NCI-H1105 (cell line): ENCODE results near the gene ABLIM3.

Experiments
- DNase-seq: peaks from one replicate; lab custom pipeline; 2025; lab: John Stamatoyannopoulos, UW

Gene ABLIM3

DNA sequence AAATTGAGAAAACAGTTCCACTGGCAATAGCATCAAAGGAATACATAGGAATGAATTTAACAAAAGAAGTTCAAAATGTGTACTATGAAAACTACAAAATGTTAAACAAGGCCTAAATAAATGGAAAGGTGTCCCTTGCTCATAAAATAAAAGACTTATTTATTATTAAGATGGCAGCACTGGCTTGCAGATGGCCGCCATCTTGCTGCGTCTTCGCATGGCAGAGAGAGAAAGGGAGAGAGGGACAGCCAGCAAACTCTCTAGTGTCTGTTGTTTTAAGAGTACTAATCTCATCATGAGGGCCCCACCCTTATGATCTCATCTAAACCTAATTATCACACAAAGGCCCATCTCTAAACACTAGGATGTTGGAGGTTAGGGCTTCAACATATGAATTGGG is 47.1 kb downstream of the ABLIM3 start:
- no peak for DNase-seq

DNA sequence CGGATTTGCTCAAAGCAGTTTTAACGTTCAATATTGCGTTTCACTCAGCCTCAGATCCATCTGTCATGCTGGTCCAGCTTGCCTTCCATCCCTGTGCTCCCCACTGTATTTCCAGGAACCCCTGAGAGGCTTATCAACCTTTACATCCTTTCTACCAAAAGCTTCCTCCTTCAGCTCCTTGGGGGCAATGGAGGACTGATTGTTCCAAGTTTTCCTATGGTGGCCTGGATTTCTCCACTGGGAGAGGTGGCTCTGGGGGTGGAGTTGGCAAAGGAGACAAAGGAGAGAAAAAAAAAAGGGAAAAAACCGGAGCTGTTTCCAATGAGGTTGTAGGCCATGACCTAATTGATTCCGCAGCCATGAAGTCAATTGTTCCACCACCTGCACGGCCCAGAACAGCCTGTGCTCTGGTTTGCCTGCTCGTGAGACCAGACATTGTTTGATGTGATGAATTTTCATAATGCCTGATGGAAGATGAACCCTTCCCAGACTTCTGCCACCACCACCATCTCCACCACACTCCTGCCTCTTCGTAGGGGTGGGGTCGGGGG is 54.1 kb downstream of the ABLIM3 start:
- DNase-seq, result no peak

DNA sequence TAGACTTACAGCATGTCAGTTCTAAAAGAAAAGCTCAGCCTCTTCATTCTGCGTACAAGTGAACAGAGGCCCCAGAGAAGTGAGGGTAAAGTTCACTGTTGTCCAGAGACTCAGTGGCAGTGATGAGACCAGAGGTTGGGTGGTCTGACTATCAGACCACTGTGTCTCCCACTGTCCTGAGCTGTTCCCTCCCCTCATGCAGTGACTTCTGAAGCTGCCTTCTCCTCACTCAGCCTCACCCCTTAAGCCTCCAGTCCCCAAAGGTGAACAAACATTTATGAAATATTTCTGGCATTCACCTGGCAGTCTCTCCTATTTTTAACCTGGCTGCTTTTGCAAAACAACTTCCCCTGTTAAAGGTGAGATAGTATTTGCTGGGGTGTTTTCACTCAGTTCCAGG is 54.7 kb downstream of the ABLIM3 start:
- no peak for DNase-seq

DNA sequence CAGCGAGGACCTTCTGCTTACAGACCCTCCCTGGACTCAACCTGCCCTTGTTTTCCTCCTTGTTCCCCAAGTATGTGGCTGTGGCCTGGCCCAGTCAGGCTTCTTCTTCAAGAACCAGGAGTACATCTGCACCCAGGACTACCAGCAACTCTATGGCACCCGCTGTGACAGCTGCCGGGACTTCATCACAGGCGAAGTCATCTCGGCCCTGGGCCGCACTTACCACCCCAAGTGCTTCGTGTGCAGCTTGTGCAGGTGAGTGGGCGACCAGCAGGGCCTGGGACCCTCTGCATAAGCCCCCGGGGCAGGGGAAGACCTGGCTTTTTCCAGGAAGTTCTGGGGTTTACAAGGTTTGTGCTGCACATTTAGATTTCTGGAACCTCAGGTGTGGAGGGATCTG is 56.9 kb downstream of the ABLIM3 start:
- DNase-seq, result no peak

DNA sequence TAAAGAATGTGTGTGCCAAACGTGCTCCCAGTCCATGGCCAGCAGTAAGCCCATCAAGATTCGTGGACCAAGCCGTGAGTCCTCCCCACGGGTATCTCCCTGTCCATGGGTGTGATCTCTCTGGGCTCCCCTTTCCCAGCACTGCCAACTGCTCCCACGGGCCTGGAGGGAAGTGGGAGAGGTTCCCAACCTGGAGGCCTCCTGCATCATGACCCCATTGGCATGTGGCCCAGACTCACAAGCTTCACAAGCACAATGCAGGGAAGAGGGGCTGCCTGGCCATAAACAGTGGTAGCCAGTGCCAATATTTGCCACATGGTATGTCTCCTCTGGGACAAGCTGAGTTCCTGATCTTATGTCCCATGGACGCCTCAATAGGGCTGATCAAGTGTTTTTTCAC is 59.1 kb downstream of the ABLIM3 start:
- no peak for DNase-seq

GRCh38 chr5:149201121-149201637 is 59.9 kb downstream of the ABLIM3 start:
- no peak for DNase-seq

DNA sequence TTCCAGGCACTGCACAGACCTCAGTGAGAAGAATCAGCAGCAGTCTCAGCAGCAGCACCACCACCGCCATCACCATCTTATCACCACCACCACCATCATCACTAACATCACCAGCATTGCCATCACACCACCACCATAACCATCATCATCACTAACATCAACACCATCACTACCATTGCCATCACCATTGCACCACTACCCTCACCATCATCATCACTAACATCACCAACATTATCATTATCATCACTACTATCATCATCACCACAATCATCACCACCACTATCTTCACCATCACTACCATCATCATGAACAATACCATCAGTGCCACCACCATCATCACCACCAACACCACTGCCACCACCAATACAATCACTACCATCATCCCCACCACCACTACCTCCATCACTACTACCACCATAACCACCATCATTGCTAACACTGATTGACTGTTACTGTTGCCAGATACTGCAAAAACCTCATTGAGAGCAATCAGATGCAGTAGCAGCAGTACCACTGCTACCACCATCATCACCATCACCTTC is 61.7 kb downstream of the ABLIM3 start:
- DNase-seq, result no peak

DNA sequence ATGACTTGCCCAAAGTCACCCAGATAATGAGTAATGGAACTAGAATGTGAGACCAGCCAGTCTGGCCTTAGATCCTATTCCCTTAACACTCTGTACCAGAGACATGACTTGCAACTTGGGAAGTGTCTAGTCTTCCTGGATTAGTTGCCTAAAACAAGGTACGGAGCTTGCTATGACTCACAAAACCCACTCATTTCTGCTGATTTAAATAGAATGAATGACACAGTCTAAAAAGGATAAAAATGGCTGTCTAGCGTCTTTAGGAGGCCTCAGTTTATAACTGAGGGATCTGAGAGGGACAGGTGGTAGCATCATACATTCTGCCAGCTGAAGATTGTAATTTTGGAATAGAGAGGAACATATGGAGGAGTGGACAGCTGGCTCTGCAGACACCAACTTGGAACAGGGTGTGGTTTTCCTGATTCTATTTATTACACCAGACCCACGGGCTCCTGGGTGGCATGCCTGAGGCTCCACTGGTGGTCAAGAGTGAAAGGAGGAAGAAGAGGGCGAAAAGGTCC is 62.7 kb downstream of the ABLIM3 start:
- no peak for DNase-seq

DNA sequence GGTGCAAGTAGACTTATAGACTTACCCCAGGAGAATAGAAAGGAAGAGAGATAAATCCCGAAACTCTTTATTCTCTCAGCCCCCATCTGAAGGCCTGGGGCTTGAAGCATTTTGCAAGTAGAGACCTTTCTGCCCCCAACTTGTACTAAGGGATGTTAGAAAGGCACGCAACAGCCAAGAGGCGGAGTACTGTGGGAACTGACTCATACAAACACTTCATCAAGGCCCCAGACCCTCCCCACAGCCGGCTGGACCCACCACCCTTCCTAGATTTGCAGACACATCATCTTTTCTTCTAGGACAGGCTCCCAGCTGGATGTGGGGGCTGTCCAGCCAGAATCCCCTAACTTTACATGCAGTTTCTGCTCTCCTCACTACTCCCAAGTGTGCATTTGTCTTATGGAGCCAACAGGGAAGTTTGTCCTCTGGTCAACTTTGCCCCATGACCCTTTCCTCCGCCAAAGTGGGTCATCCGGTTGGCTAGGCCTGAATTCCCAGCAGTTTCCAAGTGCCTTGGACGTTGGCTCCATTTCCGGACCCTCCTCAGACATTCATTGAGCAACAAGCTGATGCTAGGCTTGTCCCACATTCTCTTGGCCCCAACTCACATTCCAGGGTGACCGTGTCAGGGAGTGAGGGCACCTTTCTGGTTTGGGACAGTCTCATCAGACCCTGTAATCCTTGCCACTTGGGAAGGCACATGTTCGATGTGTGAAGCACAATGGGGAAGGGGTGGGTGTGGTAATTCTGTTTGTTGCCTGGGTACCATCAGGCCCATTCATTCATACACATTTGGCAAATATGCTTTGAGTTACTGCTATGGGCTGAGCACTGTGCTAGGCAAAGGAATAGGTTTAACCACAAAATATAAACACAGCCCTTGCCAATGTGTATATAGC is 64.6 kb downstream of the ABLIM3 start:
- DNase-seq, result no peak

GRCh38 chr5:149206524-149207141 is 65.3 kb downstream of the ABLIM3 start:
- DNase-seq, result no peak

- no peak for DNase-seq
These were observed 66.5 kb downstream of the ABLIM3 start for GRCh38 chr5:149207831-149208230.

DNA sequence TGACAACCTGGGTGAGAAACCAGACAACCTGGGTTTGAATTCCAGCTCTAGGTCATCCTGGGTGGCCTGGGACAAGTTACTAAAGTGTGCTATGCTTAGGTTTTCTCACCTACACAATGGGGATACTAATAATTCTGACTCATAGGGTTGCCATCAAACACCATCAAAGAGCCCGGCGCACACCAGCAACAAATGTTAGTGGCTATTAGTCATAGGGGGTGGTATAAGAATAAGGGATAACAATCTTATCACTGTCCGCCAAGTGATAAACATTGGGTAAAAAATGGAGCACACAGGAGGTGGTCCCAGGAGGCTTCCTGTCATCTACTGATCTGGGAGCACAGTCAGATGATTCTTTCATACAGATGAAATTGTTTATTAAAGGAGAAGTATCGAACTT is 68.9 kb downstream of the ABLIM3 start:
- no peak for DNase-seq

GRCh38 chr5:149210968-149211490 is 69.7 kb downstream of the ABLIM3 start:
- no peak for DNase-seq

GRCh38 chr5:149211566-149211965 is 70.3 kb downstream of the ABLIM3 start:
- no peak for DNase-seq

DNA sequence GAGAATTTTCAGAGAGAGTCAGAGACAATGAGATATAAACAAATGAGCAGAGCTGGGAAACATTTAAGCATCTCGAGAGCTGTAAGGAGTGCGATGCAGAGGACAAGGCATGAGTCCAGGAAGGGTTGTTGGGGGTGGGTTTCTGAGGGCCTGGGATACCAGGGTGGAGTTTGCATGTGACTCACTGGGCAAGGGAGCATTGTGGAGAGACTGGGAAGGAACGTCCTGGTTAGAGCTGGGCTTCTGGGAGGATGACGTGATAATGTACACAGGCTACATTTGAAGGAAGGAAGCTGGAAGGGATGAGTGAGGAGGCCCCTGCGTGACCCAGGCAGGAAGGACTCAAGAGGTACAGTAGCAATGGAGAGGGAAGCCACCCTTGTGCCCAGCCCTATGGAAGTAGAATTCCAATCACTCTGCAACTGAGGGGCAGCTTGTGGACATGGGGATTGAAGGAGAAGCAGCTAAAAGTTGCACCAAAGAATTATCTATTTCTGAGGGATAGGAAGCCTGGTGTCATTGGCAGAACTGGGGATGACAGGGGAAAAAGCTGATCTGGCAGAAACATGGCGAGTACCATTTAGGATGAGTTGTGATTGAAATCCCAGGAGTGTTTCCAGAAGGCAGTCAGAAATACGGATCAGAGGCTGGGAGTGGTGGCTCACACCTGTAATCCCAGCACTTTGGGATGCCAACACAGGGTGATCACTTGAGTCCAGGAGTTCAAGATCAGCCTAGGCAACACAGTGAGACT is 71.1 kb downstream of the ABLIM3 start:
- no peak for DNase-seq

GRCh38 chr5:149213264-149213880 is 72.1 kb downstream of the ABLIM3 start:
- DNase-seq, result no peak

- DNase-seq, result no peak
These were observed 74.3 kb downstream of the ABLIM3 start for GRCh38 chr5:149215478-149216090.

DNA sequence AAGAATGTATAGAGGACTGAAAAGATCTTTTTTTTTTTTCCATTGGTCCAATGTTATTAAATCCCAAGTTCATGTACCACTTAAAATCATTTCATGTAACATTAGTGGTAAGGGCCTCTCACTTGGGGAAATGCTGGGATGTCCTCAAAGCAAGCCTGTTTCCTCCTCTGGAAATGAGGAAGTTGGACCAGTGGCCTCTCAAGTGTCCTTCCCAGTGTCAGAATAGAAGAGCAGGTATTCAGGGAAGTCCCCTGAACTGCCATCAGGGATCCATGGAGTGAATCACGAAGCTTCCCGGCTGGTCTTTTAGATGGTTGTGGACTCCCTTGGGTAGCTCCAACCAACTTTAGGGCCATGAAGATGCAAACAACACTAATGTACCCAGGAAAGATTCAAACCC is 75.2 kb downstream of the ABLIM3 start:
- DNase-seq, result no peak

GRCh38 chr5:149217096-149217802 is 76.0 kb downstream of the ABLIM3 start:
- no peak for DNase-seq

DNA sequence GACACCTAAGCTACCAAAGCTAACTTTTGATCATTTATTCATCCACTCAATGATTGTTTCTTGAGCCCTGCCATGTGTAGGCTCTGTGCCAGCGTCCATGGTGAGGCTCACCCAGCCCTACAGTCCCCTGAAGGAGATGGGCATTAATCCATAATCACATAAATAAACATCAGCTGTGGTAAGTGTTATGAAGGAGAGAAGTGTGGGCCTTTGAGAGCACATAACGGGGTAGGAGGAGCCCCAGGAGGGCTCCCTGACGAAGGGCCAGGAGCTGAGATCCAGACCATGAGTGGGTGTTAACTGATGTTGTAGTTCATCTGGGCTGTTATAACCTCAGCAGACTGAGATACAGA is 76.5 kb downstream of the ABLIM3 start:
- DNase-seq, result peak; percentile 37
